HG03039 (cell line): ENCODE results near the gene ANO6.

ENCODE experiments used
- ATAC-seq: cut with Tn5 transposase; IDR thresholded peaks from one replicate; pipeline ENCODE4 v1.9.1; 2021; ENCODE audit warnings: mild to moderate bottlenecking, moderate library complexity; ENCODE audit not compliant: unreplicated experiment

The ANO6 gene

GRCh38 chr12:45338272-45338671, 122.4 kb downstream of the ANO6 start:
- no peak for ATAC-seq

GRCh38 chr12:45339035-45339434, 123.1 kb downstream of the ANO6 start:
- ATAC-seq, result no peak

- no peak for ATAC-seq
Measured at GRCh38 chr12:45342171-45342570, 126.3 kb downstream of the ANO6 start.

GRCh38 chr12:45342848-45343247, 127.0 kb downstream of the ANO6 start:
- ATAC-seq, result no peak

- no peak for ATAC-seq
Measured at GRCh38 chr12:45343269-45344051, 127.6 kb downstream of the ANO6 start.

GRCh38 chr12:45348311-45348710, 132.4 kb downstream of the ANO6 start:
- ATAC-seq, result no peak

GRCh38 chr12:45348986-45349385, 133.1 kb downstream of the ANO6 start:
- ATAC-seq, result no peak

- no peak for ATAC-seq
Measured at GRCh38 chr12:45349916-45350315, 134.0 kb downstream of the ANO6 start.

GRCh38 chr12:45350861-45351260, 135.0 kb downstream of the ANO6 start:
- ATAC-seq, result no peak

GRCh38 chr12:45351921-45352670, 136.2 kb downstream of the ANO6 start:
- no peak for ATAC-seq

GRCh38 chr12:45353944-45354343, 138.0 kb downstream of the ANO6 start:
- no peak for ATAC-seq

GRCh38 chr12:45354399-45354798, 138.5 kb downstream of the ANO6 start:
- ATAC-seq, result no peak

GRCh38 chr12:45355730-45356129, 139.8 kb downstream of the ANO6 start:
- ATAC-seq, result no peak

GRCh38 chr12:45356822-45357538, 141.1 kb downstream of the ANO6 start:
- ATAC-seq, result no peak

GRCh38 chr12:45357539-45358417, 141.9 kb downstream of the ANO6 start:
- ATAC-seq, result no peak

GRCh38 chr12:45362291-45362690, 146.4 kb downstream of the ANO6 start:
- ATAC-seq, result no peak

GRCh38 chr12:45363903-45364302, 148.0 kb downstream of the ANO6 start:
- ATAC-seq, result no peak

- no peak for ATAC-seq
Measured at GRCh38 chr12:45368841-45369489, 153.1 kb downstream of the ANO6 start.

- no peak for ATAC-seq
Measured at GRCh38 chr12:45377815-45378214, 161.9 kb downstream of the ANO6 start.

GRCh38 chr12:45379261-45379660, 163.4 kb downstream of the ANO6 start:
- ATAC-seq, result no peak
